MCF 10A (cell line): ENCODE data around the gene MPL. TPM values are rescaled to one million over a fixed set of nuclear protein-coding genes. Genes with fewer than 3 reads are reported as not detected.
A peak's percentile ranks its signal among the peaks of the same experiment; 100 is the strongest.

ENCODE experiments used
- BruUV-seq: library from RNA; stranded (reverse); fragments of 400-500 nt; replicated peaks from 2 replicates; lab custom pipeline; 2021; lab: Mats Ljungman, UMichigan
- CTCF ChIA-PET: fragments of 300-600 bp; sonication (Branson Sonifier 250); formaldehyde crosslinking; extraction: SDS; loops from one replicate; lab custom pipeline; 2021; ENCODE audit warnings: antibody characterized with exemption, inconsistent platforms; lab: Yijun Ruan, JAX
- POLR2A ChIA-PET: fragments of 300-600, 350-650 bp; sonication (Branson Sonifier 250); formaldehyde crosslinking; extraction: SDS; loops from one replicate; lab custom pipeline; 2020; ENCODE audit warnings: antibody characterized with exemption, inconsistent platforms; lab: Yijun Ruan, JAX
- DNase-seq: peaks from one replicate; pipeline ENCODE4 v3.0.0-alpha.2; 2018; ENCODE audit not compliant: unreplicated experiment
- H3K27ac Mint-ChIP-seq: one replicate; pipeline ENCODE4 v1.8.0; 2022; ENCODE audit warnings: mild to moderate bottlenecking, low read depth, mixed read lengths; ENCODE audit not compliant: unreplicated experiment
- H3K27me3 Mint-ChIP-seq: one replicate; pipeline ENCODE4 v1.8.0; 2022; ENCODE audit warnings: mixed read lengths; ENCODE audit not compliant: insufficient read depth, unreplicated experiment
- H3K36me3 Mint-ChIP-seq: one replicate; pipeline ENCODE4 v1.8.0; 2022; ENCODE audit warnings: mild to moderate bottlenecking, moderate library complexity, mixed read lengths; ENCODE audit not compliant: insufficient read depth, unreplicated experiment
- H3K4me1 Mint-ChIP-seq: one replicate; pipeline ENCODE4 v1.8.0; 2022; ENCODE audit warnings: mixed read lengths; ENCODE audit not compliant: insufficient read depth, unreplicated experiment
- H3K4me3 Mint-ChIP-seq: one replicate; pipeline ENCODE4 v1.8.0; 2022; ENCODE audit warnings: mild to moderate bottlenecking, moderate library complexity, mixed read lengths; ENCODE audit not compliant: unreplicated experiment
- H3K9me3 Mint-ChIP-seq: one replicate; pipeline ENCODE4 v1.8.0; 2022; ENCODE audit warnings: mixed read lengths; ENCODE audit not compliant: unreplicated experiment
- intact Hi-C: fragments of 100-400 bp; cut with micrococcal nuclease; formaldehyde crosslinking; loops from 2 replicates; pipeline ENCODE4 v1.14.1; 2022
- total RNA-seq: library from RNA; stranded (reverse); gene quantifications from 2 replicates; pipeline ENCODE4 v1.2.3, GENCODE V29; 2022
- TF ChIP-seq, protein P1 (sequence below): fragments of 200-600 bp; IDR thresholded peaks from one replicate; pipeline ENCODE4 v1.8.0; 2022; ENCODE audit warnings: antibody characterized with exemption, mild to moderate bottlenecking; ENCODE audit not compliant: unreplicated experiment

MPL gene
- total RNA-seq, 1 experiment from 2014 or later, result not detected

DNA sequence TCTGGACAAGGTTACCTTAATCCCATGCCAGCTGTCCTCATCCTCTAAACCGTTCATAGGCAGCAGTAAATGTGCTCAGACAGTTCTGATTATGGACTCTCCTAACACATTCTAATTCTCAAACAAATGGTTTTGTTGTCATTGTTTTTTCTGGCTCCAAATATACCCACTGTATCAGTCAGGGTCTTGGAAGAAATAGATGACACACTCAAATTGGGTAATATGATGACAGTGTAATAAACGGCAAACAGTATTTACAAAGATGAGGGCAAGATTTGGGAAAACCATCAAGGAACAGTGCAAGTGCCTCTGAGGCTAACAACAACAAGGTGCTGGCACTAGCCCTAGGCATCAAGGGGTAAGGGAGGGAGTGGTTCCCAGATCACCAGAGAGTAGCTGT is 16.9 kb downstream of the MPL start:
- no peaks in the 10 kb centered on the region for H3K27me3 Mint-ChIP-seq
- H3K9me3 Mint-ChIP-seq, result no peaks in the 10 kb centered on the region
- no TSS peak for BruUV-seq
- TF ChIP-seq, protein P1, sequence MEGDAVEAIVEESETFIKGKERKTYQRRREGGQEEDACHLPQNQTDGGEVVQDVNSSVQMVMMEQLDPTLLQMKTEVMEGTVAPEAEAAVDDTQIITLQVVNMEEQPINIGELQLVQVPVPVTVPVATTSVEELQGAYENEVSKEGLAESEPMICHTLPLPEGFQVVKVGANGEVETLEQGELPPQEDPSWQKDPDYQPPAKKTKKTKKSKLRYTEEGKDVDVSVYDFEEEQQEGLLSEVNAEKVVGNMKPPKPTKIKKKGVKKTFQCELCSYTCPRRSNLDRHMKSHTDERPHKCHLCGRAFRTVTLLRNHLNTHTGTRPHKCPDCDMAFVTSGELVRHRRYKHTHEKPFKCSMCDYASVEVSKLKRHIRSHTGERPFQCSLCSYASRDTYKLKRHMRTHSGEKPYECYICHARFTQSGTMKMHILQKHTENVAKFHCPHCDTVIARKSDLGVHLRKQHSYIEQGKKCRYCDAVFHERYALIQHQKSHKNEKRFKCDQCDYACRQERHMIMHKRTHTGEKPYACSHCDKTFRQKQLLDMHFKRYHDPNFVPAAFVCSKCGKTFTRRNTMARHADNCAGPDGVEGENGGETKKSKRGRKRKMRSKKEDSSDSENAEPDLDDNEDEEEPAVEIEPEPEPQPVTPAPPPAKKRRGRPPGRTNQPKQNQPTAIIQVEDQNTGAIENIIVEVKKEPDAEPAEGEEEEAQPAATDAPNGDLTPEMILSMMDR, result no peak
- no peak overlapping the region for H3K27ac Mint-ChIP-seq
- no peaks in the 10 kb centered on the region for H3K36me3 Mint-ChIP-seq
- DNase-seq, result peak; percentile 15
- peaks cover 11% of the 10 kb centered on the region for H3K4me1 Mint-ChIP-seq
- no peak overlapping the region for H3K4me3 Mint-ChIP-seq
- POLR2A ChIA-PET, result interaction anchor here (0.6 to 1.9 kb wide), 2 partner anchors 14 to 621 kb away, joined by 6 to 8 read pairs; no protein-coding TSS in a partner anchor
- CTCF ChIA-PET, result interaction anchor here (0.5 to 1.7 kb wide), 4 partner anchors 14 to 116 kb away, joined by 3 to 6 read pairs (median 4); partner anchors contain the start of gene C1orf210
- intact Hi-C loops, result no loop called here

DNA sequence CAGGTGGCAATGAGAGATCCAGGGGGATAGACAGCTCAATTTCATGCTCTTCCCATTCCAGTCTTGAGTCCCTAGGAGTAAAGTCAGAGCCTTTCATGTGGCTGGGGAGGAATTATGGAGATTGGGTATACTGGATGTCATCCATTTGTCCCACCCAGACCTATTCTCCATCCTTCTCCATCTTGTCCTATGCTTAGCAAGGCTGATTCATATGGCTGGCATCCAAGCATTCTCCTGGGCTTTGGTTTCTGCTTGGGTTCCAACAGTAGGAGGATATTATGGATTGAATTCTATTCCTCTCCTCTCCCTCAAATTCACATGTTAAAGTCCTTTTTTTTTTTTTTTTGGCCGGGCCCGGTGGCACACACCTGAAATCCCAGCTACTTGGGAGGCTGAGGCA is 17.3 kb downstream of the MPL start:
- ChIA-PET CTCF (interaction anchor here (1.0 to 1.7 kb wide), 3 partner anchors 14 to 116 kb away, joined by 3 to 6 read pairs (median 4); partner anchors contain the start of gene C1orf210), POLR2A (interaction anchor here (0.6 to 1.9 kb wide), 2 partner anchors 14 to 621 kb away, joined by 6 to 8 read pairs; no protein-coding TSS in a partner anchor)
- H3K4me1 Mint-ChIP-seq, result peaks cover 11% of the 10 kb centered on the region
- H3K9me3 Mint-ChIP-seq, result no peaks in the 10 kb centered on the region
- BruUV-seq, result no TSS peak
- H3K27me3 Mint-ChIP-seq, result no peaks in the 10 kb centered on the region
- no peak for DNase-seq
- H3K4me3 Mint-ChIP-seq, result no peak overlapping the region
- no peak overlapping the region for H3K27ac Mint-ChIP-seq
- intact Hi-C loops, result no loop called here
- TF ChIP-seq, protein P1, result no peak
- no peaks in the 10 kb centered on the region for H3K36me3 Mint-ChIP-seq

DNA sequence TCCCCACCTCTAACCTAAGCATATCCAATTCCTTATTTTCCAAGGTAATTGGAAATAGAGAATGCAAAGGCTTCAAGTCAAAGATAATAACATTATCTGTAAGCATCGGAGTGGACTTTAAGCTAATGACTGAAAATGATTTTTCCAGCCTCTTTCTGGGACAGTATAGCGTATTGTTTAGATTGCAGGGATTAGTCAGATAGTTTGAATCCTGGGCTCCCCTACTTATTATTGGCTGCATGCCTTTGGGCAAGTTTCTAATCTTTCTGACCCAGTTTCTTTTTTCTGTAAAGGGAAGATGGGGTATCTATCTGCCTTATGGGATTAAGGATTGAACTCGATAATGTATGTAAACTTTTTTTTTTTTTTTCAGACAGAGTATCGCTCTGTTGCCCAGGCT is 19.6 kb downstream of the MPL start:
- H3K4me1 Mint-ChIP-seq, result peaks cover 28% of the 10 kb centered on the region
- ChIA-PET POLR2A (interaction anchor here (0.6 to 2.7 kb wide), 4 partner anchors 27 to 129 kb away, joined by 3 to 34 read pairs (median 4); partner anchors contain the start of genes MED8 and SZT2), CTCF (interaction anchor here (0.6 to 1.9 kb wide), 5 partner anchors 27 to 293 kb away, joined by 3 to 6 read pairs (median 3); partner anchors contain the start of genes CFAP57, EBNA1BP2 and KDM4A)
- TF ChIP-seq, protein P1, result no peak
- H3K9me3 Mint-ChIP-seq, result no peaks in the 10 kb centered on the region
- H3K27ac Mint-ChIP-seq, result no peak overlapping the region
- intact Hi-C loops, result no loop called here
- peaks cover 11% of the 10 kb centered on the region for H3K36me3 Mint-ChIP-seq
- DNase-seq, result no peak
- H3K4me3 Mint-ChIP-seq, result no peak overlapping the region
- no TSS peak for BruUV-seq
- H3K27me3 Mint-ChIP-seq, result no peaks in the 10 kb centered on the region

DNA sequence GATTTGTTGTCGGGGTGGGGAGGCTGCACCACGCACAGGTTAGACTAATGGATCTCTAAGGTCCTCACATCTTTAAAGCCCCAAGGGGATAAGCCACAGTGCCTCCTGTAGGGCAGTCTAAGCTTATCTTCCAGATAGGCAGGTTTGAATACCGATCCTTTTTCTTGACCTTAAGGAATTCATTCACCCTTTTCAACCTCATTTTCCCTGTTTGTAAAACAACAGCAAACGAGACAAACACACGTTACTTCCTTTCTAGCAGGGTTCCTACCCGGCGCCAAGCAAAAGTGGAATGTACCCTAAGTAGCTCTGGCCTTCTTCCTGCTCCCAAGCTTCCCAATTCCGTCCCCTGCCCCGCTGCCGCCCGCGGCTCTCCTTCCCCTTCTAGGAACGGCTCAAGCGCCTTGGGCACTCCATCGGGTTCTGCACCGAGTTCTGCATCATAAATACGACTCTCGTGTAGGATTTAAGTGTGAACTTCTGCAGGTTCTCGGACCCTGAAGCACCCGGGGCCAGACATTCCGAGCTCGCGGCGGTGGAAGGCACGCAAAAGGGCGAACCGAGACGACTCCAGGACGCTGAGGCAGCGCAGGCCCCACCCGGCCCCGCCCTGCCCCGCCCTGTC is 20.6 kb downstream of the MPL start:
- Mint-ChIP-seq H3K4me3 (peak overlapping the region; percentile 84), H3K27me3 (no peaks in the 10 kb centered on the region), H3K4me1 (peaks cover 28% of the 10 kb centered on the region), H3K9me3 (no peaks in the 10 kb centered on the region), H3K36me3 (peaks cover 20% of the 10 kb centered on the region), H3K27ac (peak overlapping the region; percentile 70)
- intact Hi-C loops, result loop anchor here (1.0 kb wide), 1 partner anchor 120 kb away; no protein-coding TSS in a partner anchor
- ChIA-PET POLR2A (interaction anchor here (0.6 to 2.7 kb wide), 16 partner anchors 8 to 557 kb away, joined by 3 to 41 read pairs (median 5); partner anchors contain the start of genes C1orf210, ELOVL1, MED8 and SZT2), CTCF (interaction anchor here (0.6 to 2.3 kb wide), 10 partner anchors 8 to 286 kb away, joined by 3 to 8 read pairs (median 4); partner anchors contain the start of genes C1orf210, CFAP57 and EBNA1BP2)
- TF ChIP-seq, protein P1, result peak; percentile 42
- BruUV-seq, result TSS peak; percentile 78
- peak; percentile 58 for DNase-seq
